ENCODE results near the gene SORCS2.

SORCS2 gene

DNA sequence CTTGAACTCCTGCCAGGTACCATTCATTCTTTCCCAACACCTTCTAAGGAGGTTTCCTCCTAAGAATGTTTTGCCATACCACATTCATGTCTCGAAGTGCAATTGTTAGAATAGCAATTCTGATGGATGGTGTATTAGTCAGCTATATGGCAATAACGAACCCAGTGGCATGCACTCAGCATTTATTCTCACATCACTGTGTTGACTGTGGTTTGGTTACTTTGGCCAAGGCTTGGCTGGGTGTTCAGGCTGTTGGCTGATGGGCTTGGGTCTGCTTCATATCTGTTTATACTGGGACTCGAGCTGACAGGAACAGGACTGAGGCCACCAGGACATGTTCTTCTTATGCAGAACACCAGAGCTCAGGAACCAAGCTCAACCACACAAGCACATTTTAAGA, 210.7 kb downstream of the SORCS2 start:
- DNase-seq (ENCODE audit: low read depth): no peak
- H3K4me3 ChIP-seq (ENCODE audit: low read depth, low read length): no peak overlapping the region

DNA sequence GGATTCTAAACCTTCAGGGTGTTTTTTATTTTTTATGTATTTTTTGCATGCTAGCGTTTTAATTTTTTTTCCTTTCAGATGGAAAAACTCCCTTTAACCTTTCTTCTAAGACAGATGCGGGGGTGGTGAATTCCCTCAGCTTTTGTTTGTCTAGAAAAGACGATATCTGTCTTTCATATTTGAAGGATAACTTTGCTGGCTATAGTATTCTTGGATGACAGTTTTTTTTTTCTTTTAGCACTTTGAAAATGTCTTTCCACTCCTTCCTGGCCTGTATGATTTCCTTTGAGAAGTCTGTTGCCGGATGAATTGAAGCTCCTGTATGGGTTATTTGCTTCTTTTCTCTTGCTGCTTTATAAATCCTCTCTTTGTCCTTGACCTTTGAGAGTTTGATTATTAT, 215.8 kb downstream of the SORCS2 start:
- no peak overlapping the region for H3K4me3 ChIP-seq (ENCODE audit: low read depth, low read length)
- TF ChIP-seq, protein P1, sequence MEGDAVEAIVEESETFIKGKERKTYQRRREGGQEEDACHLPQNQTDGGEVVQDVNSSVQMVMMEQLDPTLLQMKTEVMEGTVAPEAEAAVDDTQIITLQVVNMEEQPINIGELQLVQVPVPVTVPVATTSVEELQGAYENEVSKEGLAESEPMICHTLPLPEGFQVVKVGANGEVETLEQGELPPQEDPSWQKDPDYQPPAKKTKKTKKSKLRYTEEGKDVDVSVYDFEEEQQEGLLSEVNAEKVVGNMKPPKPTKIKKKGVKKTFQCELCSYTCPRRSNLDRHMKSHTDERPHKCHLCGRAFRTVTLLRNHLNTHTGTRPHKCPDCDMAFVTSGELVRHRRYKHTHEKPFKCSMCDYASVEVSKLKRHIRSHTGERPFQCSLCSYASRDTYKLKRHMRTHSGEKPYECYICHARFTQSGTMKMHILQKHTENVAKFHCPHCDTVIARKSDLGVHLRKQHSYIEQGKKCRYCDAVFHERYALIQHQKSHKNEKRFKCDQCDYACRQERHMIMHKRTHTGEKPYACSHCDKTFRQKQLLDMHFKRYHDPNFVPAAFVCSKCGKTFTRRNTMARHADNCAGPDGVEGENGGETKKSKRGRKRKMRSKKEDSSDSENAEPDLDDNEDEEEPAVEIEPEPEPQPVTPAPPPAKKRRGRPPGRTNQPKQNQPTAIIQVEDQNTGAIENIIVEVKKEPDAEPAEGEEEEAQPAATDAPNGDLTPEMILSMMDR (conservative IDR thresholded peaks at IDR 0.05; ENCODE audit: low read depth, low read length): no peak
- DNase-seq (ENCODE audit: low read depth): no peak

More for the DNA sequence above, 210.7 kb downstream of the SORCS2 start:
- TF ChIP-seq, protein P1 (conservative IDR thresholded peaks at IDR 0.05; ENCODE audit: low read depth, low read length): no peak

DNA sequence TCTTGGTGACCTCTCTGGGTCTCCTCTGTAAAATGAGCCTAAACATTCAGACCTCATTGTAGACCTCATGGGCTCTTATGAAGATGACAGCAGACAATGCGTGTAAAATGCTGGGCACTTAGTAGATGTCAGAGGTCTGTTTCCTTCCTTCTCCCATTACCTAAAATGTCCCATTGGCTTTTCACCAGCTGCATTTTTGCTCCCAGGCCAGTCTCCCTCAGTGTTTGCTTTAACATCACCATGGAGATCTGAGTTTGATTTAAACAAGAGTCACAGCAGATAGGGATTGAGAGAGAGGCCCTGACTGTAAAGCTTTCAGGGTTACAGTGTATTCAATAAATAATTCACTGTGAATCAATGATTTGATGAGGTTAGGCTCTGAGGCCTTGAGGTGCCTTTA, 218.1 kb downstream of the SORCS2 start:
- TF ChIP-seq, protein P1 (conservative IDR thresholded peaks at IDR 0.05; ENCODE audit: low read depth, low read length): no peak
- no peak for DNase-seq (ENCODE audit: low read depth)
- no peak overlapping the region for H3K4me3 ChIP-seq (ENCODE audit: low read depth, low read length)

- TF ChIP-seq, protein P1 (conservative IDR thresholded peaks at IDR 0.05; ENCODE audit: low read depth, low read length): no peak
- no peak overlapping the region for H3K4me3 ChIP-seq (ENCODE audit: low read depth, low read length)
These were observed 219.2 kb downstream of the SORCS2 start for GRCh38 chr4:7411491-7411890.

GRCh38 chr4:7411896-7412553, 219.7 kb downstream of the SORCS2 start:
- H3K4me3 ChIP-seq (ENCODE audit: low read depth, low read length): no peak overlapping the region
- TF ChIP-seq, protein P1 (conservative IDR thresholded peaks at IDR 0.05; ENCODE audit: low read depth, low read length): no peak
- DNase-seq (ENCODE audit: low read depth): no peak

More at GRCh38 chr4:7411491-7411890, 219.2 kb downstream of the SORCS2 start:
- no peak for DNase-seq (ENCODE audit: low read depth)

DNA sequence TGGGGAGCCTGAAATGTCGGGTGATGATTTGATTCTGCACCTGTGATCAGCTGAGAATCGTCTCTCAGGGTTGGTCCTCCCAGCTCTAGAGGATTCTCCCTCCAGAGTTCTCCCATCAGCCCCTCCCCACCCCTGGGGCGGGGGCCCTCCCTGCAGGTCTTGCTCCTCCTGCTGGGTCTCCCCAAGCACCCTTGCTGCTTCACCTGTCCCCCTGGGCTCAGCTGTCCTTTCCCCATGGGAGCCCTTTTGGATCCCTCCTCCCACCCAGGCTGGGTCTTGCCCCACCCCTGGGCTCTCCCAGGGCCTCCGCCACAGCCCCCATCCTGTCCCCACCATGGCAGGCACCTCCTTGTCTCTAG, 220.2 kb downstream of the SORCS2 start:
- no peak for DNase-seq (ENCODE audit: low read depth)
- H3K4me3 ChIP-seq (ENCODE audit: low read depth, low read length): no peak overlapping the region
- TF ChIP-seq, protein P1 (conservative IDR thresholded peaks at IDR 0.05; ENCODE audit: low read depth, low read length): no peak

GRCh38 chr4:7414046-7414445, 221.7 kb downstream of the SORCS2 start:
- H3K4me3 ChIP-seq (ENCODE audit: low read depth, low read length): no peak overlapping the region
- DNase-seq (ENCODE audit: low read depth): no peak
- TF ChIP-seq, protein P1 (conservative IDR thresholded peaks at IDR 0.05; ENCODE audit: low read depth, low read length): no peak

Data from choroid plexus epithelial cell (primary cell).